GM20000 (cell line): ENCODE measurements around the gene SLC1A5.

Experiments used
- DNase-seq: peaks from one replicate; pipeline ENCODE4 v3.0.0; 2012; ENCODE audit warnings: low spot score
- TF ChIP-seq, protein P1 (sequence below): IDR thresholded peaks from 2 replicates; pipeline ENCODE4 v1.5.1; 2012; ENCODE audit warnings: mild to moderate bottlenecking, control low read depth; ENCODE audit errors: extremely low read depth, missing control alignments

The SLC1A5 gene

DNA sequence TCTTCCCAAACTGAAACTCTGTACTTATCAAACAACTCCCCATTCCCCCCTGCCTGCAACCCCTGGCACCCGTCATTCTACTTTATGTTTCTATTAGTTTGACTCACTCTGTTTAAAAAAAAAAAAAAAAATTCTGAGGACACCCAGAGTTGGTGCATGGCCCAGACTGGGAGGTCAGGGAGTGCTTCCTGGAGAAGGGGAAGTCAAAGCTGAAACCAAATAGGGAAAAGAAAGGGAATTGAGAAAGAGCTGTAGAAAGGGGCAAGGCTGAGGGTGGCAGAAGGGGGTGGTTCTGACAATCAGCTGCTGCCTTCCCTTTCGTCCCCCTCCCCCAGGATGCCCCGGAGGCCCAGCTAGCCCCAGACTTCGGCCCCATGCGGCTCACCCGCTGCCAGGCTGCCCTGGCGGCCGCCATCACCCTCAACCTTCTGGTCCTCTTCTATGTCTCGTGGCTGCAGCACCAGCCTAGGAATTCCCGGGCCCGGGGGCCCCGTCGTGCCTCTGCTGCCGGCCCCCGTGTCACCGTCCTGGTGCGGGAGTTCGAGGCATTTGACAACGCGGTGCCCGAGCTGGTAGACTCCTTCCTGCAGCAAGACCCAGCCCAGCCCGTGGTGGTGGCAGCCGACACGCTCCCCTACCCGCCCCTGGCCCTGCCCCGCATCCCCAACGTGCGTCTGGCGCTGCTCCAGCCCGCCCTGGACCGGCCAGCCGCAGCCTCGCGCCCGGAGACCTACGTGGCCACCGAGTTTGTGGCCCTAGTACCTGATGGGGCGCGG lies 33.1 kb downstream of the SLC1A5 start:
- DNase-seq = no peak
- TF ChIP-seq, protein P1, sequence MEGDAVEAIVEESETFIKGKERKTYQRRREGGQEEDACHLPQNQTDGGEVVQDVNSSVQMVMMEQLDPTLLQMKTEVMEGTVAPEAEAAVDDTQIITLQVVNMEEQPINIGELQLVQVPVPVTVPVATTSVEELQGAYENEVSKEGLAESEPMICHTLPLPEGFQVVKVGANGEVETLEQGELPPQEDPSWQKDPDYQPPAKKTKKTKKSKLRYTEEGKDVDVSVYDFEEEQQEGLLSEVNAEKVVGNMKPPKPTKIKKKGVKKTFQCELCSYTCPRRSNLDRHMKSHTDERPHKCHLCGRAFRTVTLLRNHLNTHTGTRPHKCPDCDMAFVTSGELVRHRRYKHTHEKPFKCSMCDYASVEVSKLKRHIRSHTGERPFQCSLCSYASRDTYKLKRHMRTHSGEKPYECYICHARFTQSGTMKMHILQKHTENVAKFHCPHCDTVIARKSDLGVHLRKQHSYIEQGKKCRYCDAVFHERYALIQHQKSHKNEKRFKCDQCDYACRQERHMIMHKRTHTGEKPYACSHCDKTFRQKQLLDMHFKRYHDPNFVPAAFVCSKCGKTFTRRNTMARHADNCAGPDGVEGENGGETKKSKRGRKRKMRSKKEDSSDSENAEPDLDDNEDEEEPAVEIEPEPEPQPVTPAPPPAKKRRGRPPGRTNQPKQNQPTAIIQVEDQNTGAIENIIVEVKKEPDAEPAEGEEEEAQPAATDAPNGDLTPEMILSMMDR = no peak

DNA sequence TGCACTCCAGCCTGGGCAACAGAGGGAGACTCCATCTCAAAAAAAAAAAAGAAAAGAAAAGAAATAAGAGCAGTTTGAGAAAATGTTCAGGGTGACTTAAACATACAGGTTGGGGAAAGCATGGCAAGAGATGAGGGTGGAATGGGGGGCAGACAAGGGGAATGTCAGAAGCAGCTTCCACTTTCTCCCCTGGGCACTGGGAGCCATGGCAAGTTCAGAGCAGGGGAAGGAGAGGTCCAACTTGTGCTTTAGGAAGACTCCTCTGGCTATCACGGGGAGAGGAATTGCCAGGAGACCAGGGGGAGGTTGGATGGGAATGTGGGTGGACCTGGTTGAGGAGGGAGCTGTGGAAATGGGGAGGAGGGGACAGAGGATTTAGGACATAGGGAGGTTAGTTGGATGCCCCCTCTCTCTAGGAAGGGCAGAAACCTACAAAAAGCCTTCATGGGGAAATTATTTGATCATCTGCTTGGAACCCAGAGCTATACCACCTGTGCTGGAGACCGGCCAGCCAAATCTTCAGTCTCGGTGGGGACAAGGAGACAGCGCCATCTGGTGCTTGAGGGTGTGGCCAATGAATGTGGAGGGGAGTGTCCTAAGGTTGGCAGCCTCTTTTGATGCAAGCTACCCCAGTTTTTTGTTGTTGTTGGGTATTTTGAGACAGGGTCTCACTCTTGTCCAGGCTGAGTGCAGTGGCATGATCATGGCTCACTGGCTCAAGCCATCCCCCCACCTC lies 34.8 kb downstream of the SLC1A5 start:
- TF ChIP-seq, protein P1 = peak; percentile 68
- DNase-seq = peak; percentile 84

DNA sequence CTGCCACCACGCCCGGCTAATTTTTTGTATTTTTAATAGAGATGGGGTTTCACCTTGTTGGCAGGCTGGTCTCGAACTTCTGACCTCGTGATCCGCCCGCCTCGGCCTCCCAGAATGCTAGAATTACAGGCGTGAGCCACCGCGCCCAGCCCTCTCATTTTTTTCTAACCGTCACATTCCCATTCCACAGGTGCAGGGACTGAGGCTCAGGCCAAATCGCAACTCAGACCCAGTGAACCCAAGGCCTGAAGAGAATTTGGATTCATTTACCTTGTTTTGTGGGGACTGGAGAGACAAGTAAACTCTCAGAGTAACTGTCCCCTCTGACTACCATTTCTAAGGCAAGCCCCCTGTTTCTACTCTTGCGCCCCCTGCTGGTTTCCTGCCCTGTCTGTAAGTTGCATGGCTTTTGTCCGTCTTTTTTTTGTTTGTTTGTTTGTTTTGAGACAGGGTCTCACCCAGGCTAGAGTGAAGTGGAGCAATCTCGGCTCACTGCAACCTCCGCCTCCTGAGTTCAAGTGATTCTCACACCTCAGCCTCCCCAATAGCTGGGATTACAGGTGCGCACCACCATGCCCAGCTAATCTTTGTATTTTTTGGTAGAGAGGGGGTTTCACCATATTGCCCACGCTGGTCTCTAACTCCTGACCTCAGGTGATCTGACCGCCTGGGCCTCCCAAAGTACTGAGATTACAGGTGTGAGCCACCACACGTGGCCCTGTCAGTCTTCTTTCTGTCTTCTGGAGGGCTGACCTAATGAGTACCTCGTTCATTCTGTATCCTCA lies 39.9 kb downstream of the SLC1A5 start:
- TF ChIP-seq, protein P1 = peak; percentile 48
- peak; percentile 77 for DNase-seq

DNA sequence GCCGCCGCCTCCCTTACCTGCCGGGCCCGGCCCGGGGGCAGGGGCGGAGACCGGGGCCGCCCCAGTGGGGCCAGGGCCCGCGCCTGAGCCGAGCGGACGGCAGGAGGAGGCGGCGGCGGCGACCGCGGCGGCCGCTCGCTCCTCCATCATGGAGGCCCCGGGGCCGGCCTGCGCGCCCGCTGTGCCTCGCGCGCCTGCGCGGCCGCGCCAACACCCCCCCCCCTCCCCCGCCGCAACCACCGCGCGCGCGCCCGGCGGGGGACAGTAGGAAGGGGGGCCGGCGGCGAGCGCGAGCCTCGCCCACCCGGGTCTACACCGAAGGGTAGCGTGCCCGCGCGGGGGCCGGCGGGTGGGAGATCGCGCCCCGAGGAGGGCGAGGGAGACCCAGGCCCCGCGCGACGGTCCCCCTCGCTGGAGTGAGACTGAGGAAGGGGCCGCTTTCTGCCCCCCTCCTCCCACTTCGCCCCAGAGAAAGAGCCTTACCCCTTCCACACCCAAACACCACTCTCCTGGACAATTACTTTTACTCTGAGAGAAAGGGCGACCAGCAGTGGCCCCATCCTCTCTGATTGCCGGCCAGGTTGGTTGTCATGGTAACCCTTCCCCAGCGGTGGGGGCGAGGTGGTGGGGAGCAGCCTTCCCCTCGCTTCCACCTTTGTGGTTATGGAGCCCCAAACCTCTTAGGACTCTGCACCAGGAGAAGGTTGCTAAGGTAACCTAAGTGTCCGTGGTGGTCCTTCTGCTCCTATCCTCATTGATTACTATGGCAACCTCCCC lies 41.9 kb downstream of the SLC1A5 start, which contains the start of gene STRN4:
Gene STRN4, minus strand, starts transcription at position 170 of the 777 bp plus-strand sequence. Its CDS starts 20 bp downstream, at position 150.
- TF ChIP-seq, protein P1 = no peak
- peak; percentile 96 for DNase-seq

DNA sequence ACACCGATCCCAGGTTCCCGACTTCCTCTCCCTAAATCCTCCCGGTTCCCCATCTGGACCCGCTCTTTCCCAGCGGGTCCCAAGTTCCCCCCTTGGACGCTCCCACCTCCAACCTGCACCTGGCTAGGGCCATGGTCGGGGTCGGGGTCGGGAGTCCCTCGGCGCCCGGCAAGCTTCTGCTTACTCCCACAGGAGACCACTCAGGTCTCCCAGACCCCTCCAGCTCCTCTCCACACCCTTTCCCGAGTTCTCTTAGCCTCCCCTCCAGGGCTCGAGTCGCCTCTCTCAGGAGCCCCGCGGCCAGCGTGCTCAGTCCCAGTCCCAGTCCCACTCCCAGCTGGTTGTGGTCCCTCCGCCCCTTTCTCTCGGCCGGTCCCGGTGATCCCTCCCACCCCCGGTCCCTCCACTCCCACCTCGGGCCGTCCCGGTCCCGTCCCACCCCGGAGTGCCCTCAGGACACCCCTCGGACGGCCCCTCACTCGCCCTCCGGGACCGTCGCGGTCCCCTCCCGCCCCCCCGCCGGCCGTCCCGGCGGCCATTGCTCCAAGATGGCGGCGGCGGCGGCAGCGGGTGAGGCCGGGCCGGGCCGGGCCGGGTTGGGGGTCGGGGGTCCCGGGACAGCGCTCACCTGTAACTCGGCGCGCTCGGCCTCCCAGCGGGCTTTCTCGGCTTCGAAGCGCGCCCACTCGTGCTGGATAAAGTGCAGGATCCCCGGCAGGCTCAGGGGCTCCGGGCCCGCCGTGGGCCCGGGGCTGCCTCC lies 42.7 kb downstream of the SLC1A5 start, which contains the start of gene FKRP:
Gene FKRP, plus strand, starts transcription at position 537 of the 760 bp plus-strand sequence. CDS start 9,394 bp downstream, outside the sequence.
- peak; percentile 77 for DNase-seq
- TF ChIP-seq, protein P1 = no peak

DNA sequence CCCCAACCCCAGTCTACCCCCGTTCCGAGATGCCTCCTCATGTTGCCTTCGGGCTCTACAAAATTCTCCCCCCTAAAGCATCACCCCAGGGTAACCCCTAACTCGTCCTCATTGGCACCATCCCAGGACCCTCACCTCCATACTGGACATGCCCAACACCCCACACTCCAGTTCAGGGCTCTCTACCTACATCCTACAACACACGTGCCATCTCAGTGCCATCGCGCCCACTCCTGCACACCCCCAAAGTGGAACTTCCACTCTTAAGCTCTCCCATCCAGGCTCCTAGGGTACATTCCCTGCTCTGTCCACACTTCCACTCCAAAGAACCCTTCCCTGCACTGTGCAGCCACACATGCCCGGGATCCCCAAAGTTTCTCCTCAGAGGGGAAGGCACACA lies 43.4 kb downstream of the SLC1A5 start:
- TF ChIP-seq, protein P1 = no peak
- DNase-seq = no peak
